Skeletal muscle cell (primary cell): ENCODE data around the gene CTBP1.
A peak's percentile ranks its signal among the peaks of the same experiment; 100 is the strongest.

Experiments
- DNase-seq: peaks from one replicate; pipeline ENCODE4 v3.0.0-alpha.2; 2010; ENCODE audit warnings: low read depth
- H3K4me3 ChIP-seq: 2 replicates; pipeline ENCODE4 v1.5.1; 2011; ENCODE audit warnings: low read depth, mild to moderate bottlenecking, control low read depth, low read length, moderate library complexity

The CTBP1 gene

GRCh38 chr4:1253831-1254230 lies 4.9 kb upstream of the CTBP1 start:
- no peak for DNase-seq
- H3K4me3 ChIP-seq = no peak overlapping the region

DNA sequence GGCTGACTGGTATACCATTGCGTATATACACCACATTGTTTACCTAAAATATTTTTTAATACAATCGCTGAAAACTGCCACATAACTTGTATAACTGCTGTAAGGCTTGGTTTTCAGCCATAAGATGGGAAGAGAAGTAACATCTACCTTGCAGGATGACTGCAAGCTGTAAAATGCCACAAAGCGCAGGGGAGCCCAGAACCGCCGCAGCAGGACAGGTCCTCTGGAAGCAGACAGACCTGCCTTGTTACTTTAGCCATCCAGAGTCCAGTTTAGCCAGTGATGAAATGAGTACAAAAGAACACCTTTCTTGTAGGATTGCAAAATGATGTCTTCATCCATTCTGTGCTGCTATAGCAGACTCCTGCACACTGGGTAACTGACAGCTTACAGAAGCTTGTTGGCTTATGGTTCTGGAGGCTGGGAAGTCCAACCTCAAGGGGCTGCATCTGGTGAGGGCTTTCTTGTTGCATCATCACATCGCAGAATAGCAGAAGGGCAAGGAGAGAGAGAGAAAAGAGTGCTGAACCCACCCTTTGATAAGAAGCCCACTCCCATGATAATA lies 4.1 kb upstream of the CTBP1 start:
- no peak for DNase-seq
- no peak overlapping the region for H3K4me3 ChIP-seq

- DNase-seq = no peak
- H3K4me3 ChIP-seq = no peak overlapping the region
Measured at GRCh38 chr4:1251773-1252066, 2.8 kb upstream of the CTBP1 start.

DNA sequence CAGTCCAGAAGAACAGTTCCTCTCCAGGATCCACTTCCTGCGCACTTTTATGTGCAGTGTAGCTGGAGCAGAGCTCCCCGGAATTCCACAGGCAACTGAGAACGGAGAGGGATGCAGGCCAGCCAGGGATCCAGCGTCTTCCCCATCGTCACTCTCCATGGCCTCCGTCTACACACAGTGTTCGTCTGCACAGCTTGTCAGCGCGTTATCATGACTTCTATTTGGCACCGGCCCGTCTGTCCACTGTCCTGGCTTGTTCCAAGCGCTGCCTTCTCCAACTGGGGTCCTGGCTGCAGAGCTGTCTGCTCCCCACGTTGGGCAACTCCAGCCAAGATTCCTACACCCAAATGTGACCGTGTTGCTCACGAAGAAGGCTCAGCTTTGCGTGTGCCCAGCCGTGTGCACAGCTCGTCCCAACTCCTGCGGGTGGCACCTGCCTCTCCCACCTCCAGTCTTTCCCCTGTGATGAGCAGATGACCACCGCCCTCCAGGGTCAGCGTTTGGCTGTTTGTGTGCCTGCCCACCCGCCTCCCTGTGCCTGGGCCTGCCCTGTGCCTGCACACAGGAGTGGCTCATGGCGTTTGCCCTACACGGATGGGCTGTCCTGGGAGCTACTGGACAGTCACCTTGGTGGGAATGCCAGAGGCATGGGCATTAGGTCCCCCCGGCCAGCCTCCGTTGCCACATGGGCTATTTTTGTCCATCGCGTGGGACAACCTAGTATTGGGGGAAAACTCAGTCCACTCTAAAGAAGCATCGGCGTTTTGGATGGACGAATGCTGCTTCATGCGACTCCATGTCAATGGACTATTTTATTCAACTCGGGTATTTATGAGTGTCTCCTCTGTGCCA lies 2.2 kb upstream of the CTBP1 start:
- no peak overlapping the region for H3K4me3 ChIP-seq
- DNase-seq = no peak

- no peak overlapping the region for H3K4me3 ChIP-seq
Measured at GRCh38 chr4:1250527-1250812, 1.5 kb upstream of the CTBP1 start.

GRCh38 chr4:1249731-1250526 lies 999 bp upstream of the CTBP1 start:
- H3K4me3 ChIP-seq = peak overlapping the region; percentile 60
- no peak for DNase-seq

More at GRCh38 chr4:1250527-1250812, 1.5 kb upstream of the CTBP1 start:
- DNase-seq = no peak

GRCh38 chr4:1249148-1249730 lies 309 bp upstream of the CTBP1 start:
- peak; percentile 62 for DNase-seq
- peak overlapping the region; percentile 60 for H3K4me3 ChIP-seq

DNA sequence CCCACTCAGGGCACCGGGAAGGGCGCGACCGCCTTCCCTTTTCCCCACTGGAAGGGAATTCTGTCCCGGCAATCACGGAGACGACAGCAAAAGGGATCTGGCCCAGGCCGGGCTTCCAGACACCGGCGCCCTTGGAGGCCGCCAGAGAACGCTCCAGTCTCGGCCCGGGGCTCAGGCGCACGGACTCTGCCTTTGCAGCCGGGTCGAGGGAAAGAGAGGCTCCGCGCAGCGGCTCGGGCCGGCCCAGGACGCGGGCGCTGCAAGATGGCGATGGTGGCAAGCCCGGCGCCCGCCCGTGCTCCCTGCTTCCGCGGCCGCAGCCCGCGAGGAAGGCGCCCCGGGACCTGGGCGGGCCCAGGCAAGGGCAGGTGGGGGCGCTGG lies 1.1 kb downstream of the CTBP1 start:
- peak overlapping the region; percentile 79 for H3K4me3 ChIP-seq
- DNase-seq = no peak

DNA sequence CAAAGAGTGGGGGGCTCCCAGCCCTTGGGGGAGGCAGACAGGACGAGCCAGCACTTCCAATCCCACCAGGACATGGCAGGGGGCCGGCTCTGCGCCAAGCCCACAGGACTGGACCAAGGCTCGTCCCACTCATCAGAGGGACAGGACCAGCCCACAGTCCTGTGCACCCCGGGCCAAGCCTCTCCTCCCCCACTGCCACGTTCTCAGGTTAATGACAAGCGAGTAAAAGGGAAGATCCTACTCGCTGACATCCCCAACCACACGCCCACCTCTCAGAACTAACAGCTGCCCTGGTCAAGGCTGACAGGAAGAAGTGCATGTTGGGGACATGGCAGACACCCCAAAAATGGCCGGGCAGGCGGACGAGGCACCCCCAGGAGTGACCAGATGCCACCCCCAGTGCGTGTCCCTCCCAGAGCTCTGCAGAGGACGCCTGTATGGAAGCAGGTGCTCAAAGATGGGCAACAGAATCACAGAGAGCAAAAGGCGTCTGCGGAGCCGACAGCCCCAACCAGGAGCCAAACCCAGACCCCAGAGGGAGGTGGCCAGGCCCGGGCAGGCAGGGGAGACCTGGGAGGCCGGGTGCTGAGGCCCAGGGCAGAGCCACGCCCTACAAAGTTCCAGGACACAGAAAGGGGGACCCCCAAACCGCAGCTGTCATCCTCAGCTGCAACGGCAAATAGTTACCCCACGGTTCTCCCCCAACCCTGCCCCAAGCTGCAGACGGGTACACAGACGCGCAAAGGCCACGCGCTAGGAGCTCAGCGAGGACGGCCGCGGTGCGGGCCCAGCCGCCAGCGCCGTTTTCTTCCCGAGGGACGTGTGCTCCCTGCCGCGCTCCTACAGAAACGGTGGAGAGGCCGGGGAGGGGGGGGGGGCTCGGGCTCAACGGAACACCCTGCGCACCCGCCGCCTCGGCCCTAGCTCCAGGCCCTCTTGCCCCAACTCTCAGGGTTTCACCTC lies 1.7 kb downstream of the CTBP1 start:
- peak overlapping the region; percentile 79 for H3K4me3 ChIP-seq
- no peak for DNase-seq

DNA sequence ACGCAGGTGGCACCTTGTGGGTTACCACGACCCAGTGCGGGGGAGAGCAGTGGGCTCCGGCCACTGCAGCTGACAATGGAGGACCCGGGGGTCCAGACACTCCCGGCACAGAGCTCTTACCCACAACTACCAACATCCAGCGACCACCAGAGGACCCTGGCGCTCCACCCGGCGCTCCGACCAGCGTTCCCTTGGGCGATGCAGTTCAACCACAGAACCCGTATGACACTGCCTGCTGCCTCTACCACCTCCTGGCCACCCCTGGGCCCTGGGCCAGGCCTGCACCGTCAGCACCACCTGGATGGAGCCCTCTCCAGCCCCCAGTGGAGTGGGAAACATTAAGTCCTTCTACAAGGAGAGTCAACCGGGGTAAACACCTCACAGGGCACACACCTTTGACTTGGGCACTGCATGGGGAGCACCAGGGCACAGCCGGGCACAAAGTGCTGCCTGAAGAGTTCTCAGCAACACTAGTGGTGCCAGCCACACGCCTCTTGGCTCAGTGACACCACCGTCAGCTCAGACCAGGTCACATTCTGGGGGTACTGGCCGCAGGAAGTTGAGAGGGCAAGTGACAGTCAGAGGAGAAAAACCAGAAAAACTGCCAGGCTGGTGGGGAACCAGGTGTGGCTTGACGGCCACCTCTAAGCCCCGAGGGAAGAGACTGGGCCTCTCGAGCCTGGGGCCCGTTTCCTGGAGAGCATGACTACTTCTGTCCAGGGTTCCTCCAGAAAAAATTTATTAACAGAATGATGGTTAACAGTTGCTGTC lies 2.6 kb downstream of the CTBP1 start:
- peak overlapping the region; percentile 79 for H3K4me3 ChIP-seq
- no peak for DNase-seq

DNA sequence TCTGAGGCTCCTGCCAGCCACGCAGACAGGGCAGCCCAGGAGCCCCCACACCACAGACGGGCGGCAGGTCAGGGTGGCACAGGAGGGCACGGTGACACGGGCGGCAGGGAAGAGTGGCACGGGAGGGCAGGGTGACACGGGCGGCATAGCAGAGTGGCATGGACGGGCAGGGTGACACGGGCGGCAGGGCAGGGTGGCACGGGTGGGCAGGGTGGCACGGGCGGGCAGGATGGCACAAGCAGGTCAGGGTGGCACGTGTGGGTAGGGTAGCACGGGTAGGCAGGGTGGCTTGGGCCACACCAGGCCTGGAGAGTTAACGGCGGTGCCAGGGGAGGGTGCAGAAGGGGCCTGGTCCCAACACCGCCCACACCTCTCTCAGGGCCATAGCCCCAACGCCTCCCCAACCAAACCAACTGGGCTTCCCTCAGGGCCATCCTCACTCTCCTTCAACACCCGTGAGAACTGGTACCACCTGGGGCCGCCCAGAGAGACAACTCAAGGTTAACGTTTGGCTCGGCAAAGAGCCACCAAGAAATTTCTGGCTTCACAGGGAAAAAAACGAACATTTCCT lies 3.4 kb downstream of the CTBP1 start:
- H3K4me3 ChIP-seq = no peak overlapping the region
- DNase-seq = no peak

- no peak overlapping the region for H3K4me3 ChIP-seq
- no peak for DNase-seq
Measured at GRCh38 chr4:1244978-1245471, 3.9 kb downstream of the CTBP1 start.

DNA sequence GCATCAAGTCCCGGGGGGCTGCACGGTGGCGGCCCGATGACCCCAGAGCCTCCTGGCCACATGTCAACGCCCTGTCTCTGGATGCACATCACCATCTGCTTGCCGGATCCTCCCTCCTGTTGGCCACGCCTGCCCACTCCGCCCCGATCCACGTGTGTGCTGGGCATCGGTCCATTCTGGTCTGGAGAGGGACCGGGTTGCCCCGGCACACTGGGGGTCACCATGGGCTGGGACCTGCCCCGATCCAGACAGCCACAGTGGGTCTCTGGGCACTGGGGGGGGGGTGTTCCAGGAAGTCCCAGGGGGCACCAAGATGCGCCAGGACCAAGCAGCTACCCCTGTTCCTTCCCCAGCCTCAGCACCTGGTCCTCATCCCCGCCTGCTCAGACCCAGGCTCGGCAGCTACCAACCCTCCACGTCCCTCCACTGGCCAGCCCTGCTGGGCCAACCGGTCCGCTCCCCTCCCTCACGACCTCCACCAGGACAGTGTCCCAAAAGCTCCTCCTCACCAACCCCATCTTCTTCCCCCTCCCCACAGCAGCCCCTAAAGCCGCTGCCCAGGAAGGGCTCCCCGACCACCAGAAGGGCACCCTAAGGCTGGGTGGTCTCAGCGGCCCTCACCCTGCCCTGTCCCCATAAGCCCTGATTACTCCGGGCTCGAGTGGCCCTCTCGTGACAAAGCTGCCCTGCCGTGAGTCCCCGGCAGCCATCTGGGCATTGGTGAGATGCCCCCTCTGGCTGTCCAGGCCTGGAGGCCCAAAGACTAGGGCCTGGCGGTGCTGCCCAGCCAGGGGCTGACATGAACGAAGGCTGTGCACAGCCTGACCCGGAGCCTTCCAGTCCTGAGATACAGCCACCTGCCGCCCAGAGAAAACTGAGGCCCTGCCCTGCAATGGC lies 4.6 kb downstream of the CTBP1 start:
- no peak for DNase-seq
- H3K4me3 ChIP-seq = no peak overlapping the region

GRCh38 chr4:1243451-1244080 lies 5.4 kb downstream of the CTBP1 start:
- no peak overlapping the region for H3K4me3 ChIP-seq
- no peak for DNase-seq

GRCh38 chr4:1242506-1243450 lies 6.2 kb downstream of the CTBP1 start:
- DNase-seq = no peak
- no peak overlapping the region for H3K4me3 ChIP-seq
